Right lobe of liver (tissue), 4 donors: ENCODE results near the gene MAP7D2.

ENCODE experiments used
- CTCF ChIP-seq, 4 donors: fragments of 200-600 bp in 3 of 4; fragments of 450-650 bp in 1 of 4; IDR thresholded peaks; one replicate each; pipeline versions ENCODE4 v1.5.1 to v1.8.0; 2016 to 2022; ENCODE audit warnings: antibody characterized with exemption in 4 of 4, mild to moderate bottlenecking in 2 of 4
- POLR2A ChIP-seq: fragments of 450-650 bp; IDR thresholded peaks from one replicate; pipeline ENCODE4 v1.6.1; 2017; ENCODE audit warnings: antibody characterized with exemption, mild to moderate bottlenecking
- donor health status: DM: no; HTN: no; CAD: no.
- donor health status: DM: no; HTN: no; CAD: no.
- donor health status: DM: no; HTN: yes; CAD: no.

GRCh38 chrX:20056704-20057103, 60.0 kb downstream of the MAP7D2 start:
- TF ChIP-seq POLR2A = no peak
- no peak for TF ChIP-seq CTCF (IDR thresholded peaks at IDR 0.05)
